Measurements from ENCODE around the gene SLC25A44. TPM values are rescaled to one million over a fixed set of nuclear protein-coding genes. Genes with fewer than 3 reads are reported as not detected.

Gene SLC25A44
- total RNA-seq, 1 donor from 2014 or later, result 67.6 TPM

DNA sequence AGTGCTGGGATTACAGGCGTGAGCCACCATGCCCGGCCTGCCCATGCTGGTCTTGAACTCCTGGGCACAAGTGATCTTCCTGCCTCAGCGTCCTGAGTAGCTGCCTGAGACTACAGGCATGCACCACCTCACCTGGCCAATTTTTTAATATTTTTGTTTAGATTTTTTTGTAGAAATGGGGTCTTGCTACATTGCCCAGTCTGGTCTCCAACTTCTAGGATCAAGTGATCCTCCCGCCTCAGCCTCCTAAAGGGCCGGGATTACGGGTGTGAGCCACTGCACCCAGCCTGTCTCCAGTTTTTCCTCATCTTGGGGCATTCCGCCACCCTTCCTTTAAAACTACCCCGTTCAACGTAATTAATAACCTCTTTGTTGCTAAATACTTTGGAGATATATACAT, 26.3 kb downstream of the SLC25A44 start:
- no peaks in the 10 kb centered on the region for H3K9me3 Mint-ChIP-seq
- H3K4me1 Mint-ChIP-seq (ENCODE audit: low read depth), result peaks cover 59% of the 10 kb centered on the region
- no peaks in the 10 kb centered on the region for H3K27me3 Mint-ChIP-seq (ENCODE audit: insufficient read depth)
- peak overlapping the region; percentile 92 for H3K27ac Mint-ChIP-seq
- H3K4me3 Mint-ChIP-seq, result no peak overlapping the region
- DNase-seq (ENCODE audit: low spot score), result no peak
- intact Hi-C loops (cut with micrococcal nuclease), result loop anchor here (10.0 kb wide), 1 partner anchor 245 kb away; the partner anchor contains the start of gene ARHGEF2
- H3K36me3 Mint-ChIP-seq (ENCODE audit: low read depth), result peaks cover 45% of the 10 kb centered on the region

DNA sequence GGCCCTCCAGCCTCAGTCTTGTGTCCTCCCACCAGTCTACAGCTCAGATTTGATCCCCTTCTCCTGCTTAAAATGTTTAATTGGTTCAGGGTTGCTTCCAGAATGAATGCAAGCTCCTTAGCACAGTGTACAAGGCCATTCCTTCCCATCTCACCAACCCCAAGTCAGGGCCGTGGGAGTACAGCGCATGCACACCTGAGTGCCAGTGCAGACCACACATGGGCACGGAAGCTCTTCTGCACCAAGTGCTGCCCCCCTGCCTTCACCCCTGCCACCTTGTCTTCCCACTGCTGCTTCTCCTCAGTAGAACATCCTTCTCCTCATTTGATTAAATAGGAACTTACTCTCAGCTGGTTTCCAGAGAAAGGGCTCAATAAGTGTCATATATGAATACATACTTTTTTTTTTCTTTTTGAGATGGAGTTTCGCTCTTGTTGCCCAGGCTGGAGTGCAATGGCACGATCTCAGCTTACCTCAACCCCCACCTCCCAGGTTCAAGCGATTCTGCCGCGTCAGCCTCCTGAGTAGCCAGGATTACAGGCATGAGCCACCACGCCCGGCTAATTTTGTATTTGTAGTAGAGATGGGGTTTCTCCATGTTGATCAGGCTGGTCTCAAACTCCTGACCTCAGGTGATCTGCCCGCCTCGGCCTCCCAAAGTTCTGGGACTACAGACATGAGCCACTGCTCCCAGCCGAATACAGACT, 28.2 kb downstream of the SLC25A44 start:
- Mint-ChIP-seq H3K4me1 (ENCODE audit: low read depth) (peaks cover 72% of the 10 kb centered on the region), H3K4me3 (peak overlapping the region; percentile 54), H3K9me3 (no peaks in the 10 kb centered on the region), H3K27ac (peak overlapping the region; percentile 97), H3K27me3 (ENCODE audit: insufficient read depth) (no peaks in the 10 kb centered on the region), H3K36me3 (ENCODE audit: low read depth) (peaks cover 51% of the 10 kb centered on the region)
- DNase-seq (ENCODE audit: low spot score), result no peak
- intact Hi-C loops (cut with micrococcal nuclease), result loop anchor here (10.0 kb wide), 1 partner anchor 247 kb away; the partner anchor contains the start of gene ARHGEF2

DNA sequence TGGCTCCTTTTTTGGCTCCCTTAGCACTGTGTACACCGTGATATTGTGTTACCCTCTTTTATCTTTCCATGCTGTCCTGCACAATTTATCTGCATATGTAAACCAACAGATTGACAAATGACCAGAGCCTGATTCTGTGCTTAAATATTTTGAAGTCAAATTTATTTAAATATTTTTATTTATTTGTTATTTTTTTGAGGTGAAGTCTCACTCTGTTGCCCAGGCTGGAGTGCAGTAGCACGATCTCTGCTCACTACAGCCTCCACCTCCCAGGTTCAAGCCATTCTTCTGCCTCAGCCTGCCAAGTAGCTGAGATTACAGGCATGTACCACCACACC, 31.7 kb downstream of the SLC25A44 start:
- intact Hi-C loops (cut with micrococcal nuclease), result loop anchor here (1.0 to 10.0 kb wide), 8 partner anchors 7 to 251 kb away; partner anchors contain the start of genes ARHGEF2 and SMG5
- H3K4me1 Mint-ChIP-seq (ENCODE audit: low read depth), result peaks cover 57% of the 10 kb centered on the region
- no peaks in the 10 kb centered on the region for H3K9me3 Mint-ChIP-seq
- H3K4me3 Mint-ChIP-seq, result peak overlapping the region; percentile 6
- H3K36me3 Mint-ChIP-seq (ENCODE audit: low read depth), result peaks cover 56% of the 10 kb centered on the region
- no peak for DNase-seq (ENCODE audit: low spot score)
- peak overlapping the region; percentile 88 for H3K27ac Mint-ChIP-seq
- H3K27me3 Mint-ChIP-seq (ENCODE audit: insufficient read depth), result no peaks in the 10 kb centered on the region

DNA sequence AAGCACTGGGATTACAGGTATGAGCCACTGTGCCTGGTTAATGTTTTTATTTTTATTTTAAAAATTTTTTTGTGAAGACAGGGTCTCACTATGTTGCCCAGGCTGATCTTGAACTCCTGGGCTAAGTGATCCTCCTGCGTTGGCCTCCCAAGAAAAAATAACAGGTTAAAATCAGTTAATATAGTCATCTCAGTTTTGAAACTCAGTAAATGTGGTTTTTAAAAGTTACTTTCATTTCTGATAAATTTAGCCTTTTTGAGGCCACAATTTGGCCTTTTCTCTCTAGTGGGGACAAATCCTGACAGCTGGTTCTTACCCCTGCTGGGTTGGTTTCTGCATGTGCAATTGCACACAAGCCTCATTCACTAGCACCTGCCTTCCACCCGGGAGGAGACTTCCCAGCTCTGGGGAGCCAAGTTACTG, 32.2 kb downstream of the SLC25A44 start:
- H3K4me1 Mint-ChIP-seq (ENCODE audit: low read depth), result peaks cover 52% of the 10 kb centered on the region
- peaks cover 53% of the 10 kb centered on the region for H3K36me3 Mint-ChIP-seq (ENCODE audit: low read depth)
- H3K4me3 Mint-ChIP-seq, result peak overlapping the region; percentile 53
- no peaks in the 10 kb centered on the region for H3K9me3 Mint-ChIP-seq
- no peak for DNase-seq (ENCODE audit: low spot score)
- no peaks in the 10 kb centered on the region for H3K27me3 Mint-ChIP-seq (ENCODE audit: insufficient read depth)
- peak overlapping the region; percentile 79 for H3K27ac Mint-ChIP-seq
- intact Hi-C loops (cut with micrococcal nuclease), result loop anchor here (1.0 to 10.0 kb wide), 3 partner anchors 8 to 251 kb away; partner anchors contain the start of genes ARHGEF2 and SMG5

DNA sequence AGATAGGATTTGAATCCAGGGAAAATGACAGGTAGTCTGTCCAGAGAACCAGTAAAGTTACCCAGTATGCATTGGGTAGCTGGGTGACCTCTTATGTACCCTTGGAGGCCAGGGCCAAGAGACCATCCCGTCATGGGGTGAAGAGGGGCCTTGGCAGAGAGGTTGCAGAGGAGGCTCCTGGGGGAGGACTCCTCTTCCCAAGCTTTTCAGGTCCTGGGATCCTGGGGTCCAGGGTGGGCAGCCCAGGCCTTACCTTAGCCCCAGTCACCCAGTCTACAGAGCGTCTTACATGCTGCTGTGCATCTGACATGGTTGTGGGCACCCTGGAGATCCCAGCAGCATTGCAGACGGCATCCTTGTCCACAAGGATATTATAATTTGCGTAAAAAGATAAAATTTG, 32.9 kb downstream of the SLC25A44 start:
- Mint-ChIP-seq H3K4me3 (no peak overlapping the region), H3K36me3 (ENCODE audit: low read depth) (peaks cover 46% of the 10 kb centered on the region), H3K27me3 (ENCODE audit: insufficient read depth) (no peaks in the 10 kb centered on the region), H3K9me3 (no peaks in the 10 kb centered on the region), H3K4me1 (ENCODE audit: low read depth) (peaks cover 45% of the 10 kb centered on the region), H3K27ac (peak overlapping the region; percentile 79)
- DNase-seq (ENCODE audit: low spot score), result no peak
- intact Hi-C loops (cut with micrococcal nuclease), result loop anchor here (1.0 to 10.0 kb wide), 3 partner anchors 8 to 252 kb away; partner anchors contain the start of genes ARHGEF2 and SMG5

DNA sequence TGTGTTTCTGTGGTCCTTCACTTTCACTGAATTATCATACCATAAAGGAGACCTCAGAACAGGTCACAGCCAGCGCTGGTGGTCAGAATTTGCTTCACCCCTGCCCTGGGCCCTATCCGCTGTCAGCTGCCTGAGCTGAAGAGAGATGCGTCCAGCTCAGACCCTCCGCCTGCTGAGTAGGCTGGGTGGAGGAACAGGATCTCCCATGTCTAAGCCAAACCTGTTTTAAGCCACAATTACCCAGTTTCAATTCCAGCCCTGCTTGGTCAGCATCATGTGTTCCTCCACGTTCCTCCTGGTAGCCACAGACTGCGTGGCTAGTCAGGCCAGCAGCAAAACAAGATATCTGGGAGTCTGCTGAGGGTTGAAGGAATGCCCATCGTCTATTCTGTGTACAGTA, 34.6 kb downstream of the SLC25A44 start:
- Mint-ChIP-seq H3K4me1 (ENCODE audit: low read depth) (peaks cover 28% of the 10 kb centered on the region), H3K27ac (no peak overlapping the region), H3K9me3 (no peaks in the 10 kb centered on the region), H3K27me3 (ENCODE audit: insufficient read depth) (no peaks in the 10 kb centered on the region), H3K36me3 (ENCODE audit: low read depth) (peaks cover 34% of the 10 kb centered on the region), H3K4me3 (no peak overlapping the region)
- intact Hi-C loops (cut with micrococcal nuclease), result loop anchor here (10.0 kb wide), 1 partner anchor 254 kb away; the partner anchor contains the start of gene ARHGEF2
- DNase-seq (ENCODE audit: low spot score), result no peak

DNA sequence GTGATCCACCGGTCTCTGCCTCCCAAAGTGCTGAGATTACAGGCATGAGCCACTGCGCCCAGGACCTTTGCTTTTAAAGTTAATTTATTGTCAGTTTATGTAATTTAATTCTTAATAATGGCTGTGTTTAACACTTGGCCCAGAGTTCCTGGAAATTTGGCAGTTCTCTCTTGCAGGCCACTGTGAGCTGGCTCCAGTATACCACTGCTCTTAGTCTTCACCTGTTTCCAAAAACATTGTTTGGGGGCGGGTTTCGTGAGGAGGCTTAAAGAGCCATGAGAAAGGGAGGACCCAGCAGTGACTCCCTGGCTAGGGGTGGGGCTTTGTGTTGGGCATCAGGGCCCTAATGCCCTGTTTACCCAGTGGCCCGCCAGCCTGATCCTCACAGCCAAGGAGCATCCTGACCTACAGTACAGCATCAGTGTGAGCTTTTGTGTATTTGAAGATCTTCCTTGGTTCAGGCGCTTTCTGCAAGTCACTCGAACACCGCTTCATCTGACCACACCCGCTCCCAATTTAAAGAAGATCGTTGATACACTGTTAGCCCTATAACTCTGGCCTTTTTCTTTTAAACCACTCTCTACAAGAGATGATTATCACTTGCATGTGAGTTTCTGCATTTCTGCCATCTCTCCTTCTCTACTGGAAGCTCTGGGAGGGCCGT, 36.0 kb downstream of the SLC25A44 start:
- Mint-ChIP-seq H3K27ac (peak overlapping the region; percentile 40), H3K27me3 (ENCODE audit: insufficient read depth) (no peaks in the 10 kb centered on the region), H3K4me1 (ENCODE audit: low read depth) (peaks cover 24% of the 10 kb centered on the region), H3K9me3 (no peaks in the 10 kb centered on the region), H3K36me3 (ENCODE audit: low read depth) (peaks cover 34% of the 10 kb centered on the region), H3K4me3 (no peak overlapping the region)
- intact Hi-C loops (cut with micrococcal nuclease), result loop anchor here (10.0 kb wide), 1 partner anchor 255 kb away; the partner anchor contains the start of gene ARHGEF2
- DNase-seq (ENCODE audit: low spot score), result no peak

DNA sequence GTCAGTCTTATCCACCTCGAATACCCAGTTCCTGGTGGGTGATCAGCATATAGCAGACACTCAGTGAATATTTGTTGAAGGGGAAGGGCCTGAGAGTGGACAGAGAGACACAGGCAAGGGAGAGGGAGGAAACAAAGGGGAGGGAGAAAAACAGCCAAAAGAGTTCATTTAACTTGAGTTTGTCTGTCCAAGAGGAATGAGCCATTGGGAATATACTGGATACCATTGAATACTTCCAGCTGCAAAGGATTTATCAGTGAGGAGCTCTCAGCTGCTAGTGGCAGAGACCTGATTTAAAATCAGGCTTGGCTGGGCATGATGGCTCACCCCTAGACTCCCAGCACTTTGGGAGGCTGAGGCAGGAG, 36.6 kb downstream of the SLC25A44 start:
- H3K4me1 Mint-ChIP-seq (ENCODE audit: low read depth), result peaks cover 20% of the 10 kb centered on the region
- H3K27me3 Mint-ChIP-seq (ENCODE audit: insufficient read depth), result no peaks in the 10 kb centered on the region
- H3K27ac Mint-ChIP-seq, result peak overlapping the region; percentile 40
- no peaks in the 10 kb centered on the region for H3K9me3 Mint-ChIP-seq
- DNase-seq (ENCODE audit: low spot score), result no peak
- intact Hi-C loops (cut with micrococcal nuclease), result no loop called here
- peaks cover 32% of the 10 kb centered on the region for H3K36me3 Mint-ChIP-seq (ENCODE audit: low read depth)
- no peak overlapping the region for H3K4me3 Mint-ChIP-seq

DNA sequence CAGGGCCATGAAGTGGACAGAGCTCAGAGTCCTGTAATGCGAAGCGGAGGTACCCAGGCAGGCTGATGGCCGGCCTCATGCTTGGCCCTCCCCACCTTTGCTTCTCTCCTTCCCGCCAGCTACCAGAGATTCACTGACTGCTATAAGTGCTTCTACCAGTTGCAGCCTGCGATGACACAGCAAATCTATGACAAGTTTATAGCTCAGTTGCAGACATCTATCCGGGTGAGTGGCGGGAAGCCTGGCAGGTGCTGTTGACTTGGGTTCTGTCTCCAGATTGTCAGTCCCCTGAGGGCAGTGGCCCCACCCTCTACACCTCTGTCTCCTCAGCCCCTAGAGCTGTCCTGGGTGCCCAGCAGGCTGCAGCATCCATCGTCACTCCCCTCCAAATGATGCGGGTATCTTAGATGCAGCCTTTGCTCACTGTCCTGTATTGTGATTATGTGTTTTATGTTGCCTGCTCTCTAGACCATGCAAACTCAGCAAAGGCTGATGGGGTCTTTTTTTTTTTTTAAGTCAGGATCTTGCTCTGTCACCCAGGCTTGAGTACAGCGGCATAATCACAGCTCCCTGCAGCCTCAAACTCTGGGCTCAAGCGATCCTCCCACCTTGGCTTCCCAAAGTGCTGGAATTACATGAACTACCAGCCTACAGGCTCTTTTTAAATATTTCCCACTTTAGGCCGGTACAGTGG, 38.4 kb downstream of the SLC25A44 start:
- H3K36me3 Mint-ChIP-seq (ENCODE audit: low read depth), result peaks cover 36% of the 10 kb centered on the region
- intact Hi-C loops (cut with micrococcal nuclease), result no loop called here
- no peak for DNase-seq (ENCODE audit: low spot score)
- no peaks in the 10 kb centered on the region for H3K9me3 Mint-ChIP-seq
- no peak overlapping the region for H3K4me3 Mint-ChIP-seq
- H3K27me3 Mint-ChIP-seq (ENCODE audit: insufficient read depth), result no peaks in the 10 kb centered on the region
- peaks cover 9% of the 10 kb centered on the region for H3K4me1 Mint-ChIP-seq (ENCODE audit: low read depth)
- no peak overlapping the region for H3K27ac Mint-ChIP-seq

DNA sequence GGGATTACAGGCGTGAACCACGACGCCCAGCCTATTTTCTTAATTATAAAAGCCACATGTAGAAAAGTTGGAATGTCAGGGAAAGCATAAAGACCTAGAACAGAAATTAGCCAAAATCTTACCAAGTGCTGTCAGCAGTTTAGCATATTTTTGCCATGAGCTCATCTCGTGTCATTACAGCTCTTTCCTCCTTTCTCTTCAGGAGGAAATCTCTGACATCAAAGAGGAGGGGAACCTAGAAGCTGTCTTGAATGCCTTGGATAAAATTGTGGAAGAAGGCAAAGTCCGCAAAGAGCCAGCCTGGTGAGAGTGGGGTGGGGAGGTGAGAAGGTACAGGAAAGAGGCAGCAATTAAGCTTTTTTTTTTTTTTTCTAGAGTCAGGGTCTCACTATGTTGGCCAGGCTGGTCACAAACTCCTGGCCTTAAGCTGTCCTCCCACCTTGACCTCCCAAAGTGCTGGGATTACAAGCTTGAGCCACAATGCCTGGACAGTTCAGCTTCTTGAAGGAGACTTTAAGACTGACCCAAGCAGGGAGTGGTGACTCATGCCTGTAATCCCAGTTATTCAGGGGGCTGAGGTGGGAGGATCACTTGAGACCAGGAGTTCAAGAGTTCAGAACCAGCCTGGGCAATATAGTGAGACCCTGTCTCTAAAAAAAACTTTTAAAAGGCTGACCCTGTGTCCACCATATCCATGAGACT, 39.7 kb downstream of the SLC25A44 start:
- intact Hi-C loops (cut with micrococcal nuclease), result no loop called here
- H3K27ac Mint-ChIP-seq, result no peak overlapping the region
- no peak overlapping the region for H3K4me3 Mint-ChIP-seq
- DNase-seq (ENCODE audit: low spot score), result no peak
- H3K27me3 Mint-ChIP-seq (ENCODE audit: insufficient read depth), result no peaks in the 10 kb centered on the region
- no peaks in the 10 kb centered on the region for H3K9me3 Mint-ChIP-seq
- peaks cover 37% of the 10 kb centered on the region for H3K36me3 Mint-ChIP-seq (ENCODE audit: low read depth)
- peaks cover 2% of the 10 kb centered on the region for H3K4me1 Mint-ChIP-seq (ENCODE audit: low read depth)

DNA sequence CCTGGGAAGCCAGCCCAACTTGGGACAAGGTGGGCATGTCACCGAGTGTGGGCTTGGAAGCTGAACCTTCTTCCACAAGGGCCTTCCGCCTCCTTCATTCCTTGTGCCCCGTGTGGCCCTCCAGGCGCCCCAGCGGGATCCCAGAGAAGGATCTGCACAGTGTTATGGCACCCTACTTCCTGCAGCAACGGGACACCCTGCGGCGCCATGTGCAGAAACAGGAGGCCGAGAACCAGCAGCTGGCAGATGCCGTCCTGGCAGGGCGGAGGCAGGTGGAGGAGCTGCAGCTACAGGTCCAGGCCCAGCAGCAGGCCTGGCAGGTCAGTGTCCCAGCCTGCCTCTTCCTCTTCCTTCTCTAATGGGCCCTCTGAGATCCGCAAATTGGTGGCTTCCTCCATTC, 42.3 kb downstream of the SLC25A44 start:
- Mint-ChIP-seq H3K36me3 (ENCODE audit: low read depth) (peaks cover 32% of the 10 kb centered on the region), H3K27me3 (ENCODE audit: insufficient read depth) (no peaks in the 10 kb centered on the region), H3K4me1 (ENCODE audit: low read depth) (no peaks in the 10 kb centered on the region), H3K27ac (no peak overlapping the region), H3K9me3 (no peaks in the 10 kb centered on the region), H3K4me3 (no peak overlapping the region)
- intact Hi-C loops (cut with micrococcal nuclease), result no loop called here
- no peak for DNase-seq (ENCODE audit: low spot score)

DNA sequence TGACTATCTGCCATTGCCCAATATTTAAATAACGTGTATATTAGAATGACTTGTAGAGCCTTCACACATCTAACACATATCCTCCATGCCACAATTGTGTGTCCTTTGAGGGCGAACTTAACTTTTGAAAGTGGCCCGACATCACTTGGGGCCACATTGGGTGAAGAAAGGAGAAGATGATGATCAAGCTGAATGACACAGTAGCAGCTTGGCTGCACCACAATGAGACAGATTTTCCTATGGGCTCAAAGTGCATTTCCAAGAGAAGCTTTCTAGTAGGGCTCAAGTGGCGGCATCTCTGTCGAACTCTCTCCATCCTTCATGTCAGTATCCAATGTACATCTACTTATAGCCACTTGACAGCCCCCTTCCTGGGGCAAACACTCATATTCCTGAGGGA, 44.3 kb downstream of the SLC25A44 start:
- Mint-ChIP-seq H3K27me3 (ENCODE audit: insufficient read depth) (no peaks in the 10 kb centered on the region), H3K27ac (no peak overlapping the region), H3K4me3 (no peak overlapping the region), H3K36me3 (ENCODE audit: low read depth) (peaks cover 32% of the 10 kb centered on the region), H3K9me3 (no peaks in the 10 kb centered on the region), H3K4me1 (ENCODE audit: low read depth) (no peaks in the 10 kb centered on the region)
- intact Hi-C loops (cut with micrococcal nuclease), result no loop called here
- DNase-seq (ENCODE audit: low spot score), result no peak

Data from activated T-helper 1 cell treated with anti-CD3 and anti-CD28 coated beads, Interleukin-12 subunit alpha, Interleukin-12 subunit beta, Interleukin-2, Interleukin-4 antibody, amounts not matched to agents 30 ng/mL and 10 ng/mL and 1 ng/mL, durations not matched to agents 14 hours and 24 hours and 36 hours (primary cell).